ENCODE measurements around the gene IFNLR1. TPM values are rescaled to one million over a fixed set of nuclear protein-coding genes. Genes with fewer than 3 reads are reported as not detected.

Gene IFNLR1
- polyA plus RNA-seq, 4 donors: 1.1 to 5.8 (median 4.6) TPM

DNA sequence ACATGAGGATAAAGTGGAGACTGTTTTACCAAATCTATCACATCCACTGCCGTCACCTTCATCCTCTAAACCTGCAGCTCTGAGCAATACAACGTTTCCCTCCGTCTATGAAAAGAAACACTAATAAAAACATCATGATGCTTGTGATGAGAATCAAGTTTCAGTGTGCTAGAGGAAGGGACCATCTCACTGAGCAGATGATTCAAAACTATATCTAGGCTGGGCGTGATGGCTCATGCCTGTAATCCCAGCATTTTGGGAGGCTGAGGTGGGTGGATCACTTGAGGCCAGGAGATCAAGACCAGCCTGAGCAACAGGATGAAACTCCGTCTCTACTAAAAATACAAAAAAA is 60.4 kb downstream of the IFNLR1 start:
- DNase-seq (ENCODE audit: low read depth in 4 of 4, low spot score in 3 of 4): no peak

DNA sequence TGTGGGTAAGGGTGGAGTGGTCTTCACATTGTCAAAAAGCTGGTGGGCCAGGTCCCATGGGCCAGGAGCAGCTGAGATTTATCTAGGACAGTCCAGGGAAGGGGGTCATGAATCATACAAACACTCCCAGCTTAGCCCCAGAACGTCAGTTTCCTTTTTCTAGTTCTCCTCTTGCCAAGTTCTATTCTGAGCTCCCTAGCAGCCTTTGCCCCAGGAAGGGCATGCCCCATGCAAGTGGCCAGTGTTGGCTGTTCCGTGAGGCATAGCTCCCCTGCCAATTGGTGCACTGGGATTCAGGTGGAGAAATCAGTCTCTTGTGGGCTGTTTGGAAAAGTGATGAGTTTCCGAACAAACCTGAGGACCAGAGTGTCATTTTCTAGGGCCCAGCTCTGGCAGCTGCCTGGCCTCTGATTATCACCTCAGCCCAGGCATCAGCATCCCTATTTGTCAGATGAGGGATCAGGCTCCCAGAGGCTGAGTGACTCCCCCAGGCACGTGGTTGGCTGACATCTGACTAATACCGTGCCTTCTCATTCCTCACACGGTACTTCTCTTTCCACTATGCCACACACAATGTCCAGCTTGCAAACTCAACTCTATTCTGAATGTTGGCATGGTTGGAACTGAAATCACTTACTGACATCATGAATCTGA is 60.9 kb downstream of the IFNLR1 start:
- DNase-seq (ENCODE audit: low read depth in 4 of 4, low spot score in 3 of 4): no peak

DNA sequence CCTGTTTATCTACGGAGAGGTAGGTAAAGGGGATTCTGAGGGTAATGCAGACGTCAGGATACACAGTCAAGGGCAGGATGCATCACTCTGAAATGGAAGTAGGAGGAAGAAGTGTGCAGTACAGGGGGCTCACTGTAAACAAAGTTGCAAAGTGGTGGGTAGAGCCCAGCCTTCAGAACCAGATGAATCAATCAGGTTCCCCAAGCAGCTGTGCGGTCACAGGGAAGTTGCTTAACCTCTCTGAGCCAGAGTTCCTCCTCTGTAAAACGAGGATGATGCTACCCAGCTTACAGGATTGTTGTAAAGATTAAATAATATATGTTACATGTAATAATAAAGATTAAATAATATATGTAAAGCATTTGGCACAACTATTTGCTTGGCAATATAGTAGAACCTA is 61.6 kb downstream of the IFNLR1 start:
- no peak for DNase-seq (ENCODE audit: low read depth in 4 of 4, low spot score in 3 of 4)

DNA sequence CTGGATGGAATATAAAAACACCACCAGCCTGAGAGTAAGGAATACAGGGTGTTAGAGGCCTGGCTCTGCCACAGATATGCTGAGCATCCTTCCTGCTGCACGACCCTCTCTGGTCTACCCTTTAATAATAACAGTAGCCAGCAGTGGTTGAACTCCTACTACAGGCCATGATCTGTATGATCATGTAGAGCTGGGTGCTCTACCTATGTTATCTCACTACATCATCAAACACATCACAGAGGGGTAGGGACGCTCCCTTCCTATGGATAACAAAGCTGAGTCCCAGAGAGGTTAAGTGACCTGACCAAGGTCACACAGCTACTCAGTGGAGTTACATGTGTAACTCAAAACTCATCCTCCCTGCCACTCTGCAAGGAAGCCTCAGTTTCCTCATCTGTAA is 62.1 kb downstream of the IFNLR1 start:
- DNase-seq (ENCODE audit: low read depth in 4 of 4, low spot score in 3 of 4): no peak

DNA sequence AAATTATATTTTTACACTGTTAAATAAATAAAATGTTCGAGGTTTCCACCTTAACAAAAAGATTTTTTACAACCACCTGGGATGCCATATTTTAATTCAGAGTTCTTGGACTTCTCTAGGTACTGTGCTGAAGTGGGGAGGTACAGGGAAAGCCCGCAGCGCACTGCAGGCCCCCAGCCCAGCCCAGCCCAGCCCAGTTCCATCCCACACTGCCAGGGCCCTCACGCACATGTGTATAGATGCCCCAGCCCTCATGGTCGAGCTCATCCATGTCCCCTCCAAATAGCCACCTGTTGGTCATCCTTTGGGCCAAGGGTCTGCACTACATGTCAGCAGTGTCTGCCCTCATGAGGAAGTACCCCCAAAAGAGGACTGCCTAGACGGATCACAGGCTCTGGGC is 63.5 kb downstream of the IFNLR1 start:
- no peak for DNase-seq (ENCODE audit: low read depth in 4 of 4, low spot score in 3 of 4)

DNA sequence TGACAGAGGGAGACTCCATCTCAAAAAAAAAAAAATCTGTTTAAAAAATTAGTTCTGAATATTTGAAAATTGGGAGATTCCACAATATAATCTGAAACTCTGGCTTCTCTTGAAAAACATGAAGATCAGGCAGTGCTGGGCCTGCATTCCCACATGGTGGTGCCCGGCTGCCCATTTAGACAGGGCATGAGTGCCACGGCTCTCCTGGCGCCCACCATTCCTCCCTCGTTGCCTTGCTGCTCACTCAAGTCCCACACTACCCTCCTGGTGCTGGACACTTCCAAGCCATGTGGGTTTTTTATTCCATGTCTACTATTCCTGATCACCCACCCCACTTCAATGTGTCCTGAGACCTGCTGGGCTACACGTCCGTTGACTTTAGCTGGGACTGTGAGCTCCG is 64.3 kb downstream of the IFNLR1 start:
- DNase-seq (ENCODE audit: low read depth in 4 of 4, low spot score in 3 of 4): no peak

DNA sequence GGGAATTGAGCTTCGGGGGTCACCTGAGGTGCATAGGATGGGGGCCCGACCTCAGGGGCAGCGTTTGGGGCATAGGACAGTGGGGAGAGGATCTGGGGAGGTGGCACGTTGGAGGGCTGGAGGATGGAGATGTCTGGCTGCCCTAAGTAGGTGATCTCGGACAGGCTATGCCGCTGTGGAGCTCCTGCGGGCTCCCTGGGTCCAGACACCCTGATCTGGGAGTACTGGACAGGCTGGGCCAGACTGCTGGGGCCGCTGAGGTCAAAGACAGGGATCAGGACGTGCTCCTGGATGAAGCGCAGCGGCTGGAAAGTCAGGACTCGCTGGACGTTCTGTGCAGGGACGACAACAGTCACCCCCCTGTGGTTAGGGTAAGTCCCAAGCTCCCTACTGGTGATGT is 65.7 kb downstream of the IFNLR1 start:
- DNase-seq (ENCODE audit: low read depth in 4 of 4, low spot score in 3 of 4): no peak

GRCh38 chr1:24120965-24121364 is 66.1 kb downstream of the IFNLR1 start:
- no peak for DNase-seq (ENCODE audit: low read depth in 4 of 4, low spot score in 3 of 4)

- no peak for DNase-seq (ENCODE audit: low read depth in 4 of 4, low spot score in 3 of 4)
These were observed 67.0 kb downstream of the IFNLR1 start for GRCh38 chr1:24119859-24120756.

GRCh38 chr1:24119489-24119858 is 67.6 kb downstream of the IFNLR1 start:
- DNase-seq (ENCODE audit: low read depth in 4 of 4, low spot score in 3 of 4): no peak

- DNase-seq (ENCODE audit: low read depth in 4 of 4, low spot score in 3 of 4): no peak
These were observed 68.5 kb downstream of the IFNLR1 start for GRCh38 chr1:24118410-24119242.

- no peak for DNase-seq (ENCODE audit: low read depth in 4 of 4, low spot score in 3 of 4)
These were observed 69.2 kb downstream of the IFNLR1 start for GRCh38 chr1:24117722-24118409.

DNA sequence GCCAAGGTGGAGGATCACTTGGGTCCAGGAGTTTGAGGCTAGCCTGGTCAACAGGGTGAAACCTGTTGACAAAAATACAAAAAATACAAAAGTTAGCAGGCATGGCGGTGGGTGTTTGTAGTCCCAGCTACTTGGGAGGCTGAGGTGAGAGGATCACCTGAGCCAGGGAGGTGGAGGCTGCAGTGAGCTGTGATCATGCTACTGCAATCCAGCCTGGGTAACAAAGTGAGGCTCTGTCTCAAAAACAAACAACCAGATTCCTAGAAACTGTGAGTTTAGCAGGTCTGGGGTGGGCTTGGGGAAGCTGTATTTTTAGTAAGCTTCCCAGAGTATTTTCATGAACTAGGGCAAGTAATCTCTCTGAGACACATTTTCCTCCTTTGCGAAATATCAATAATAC is 70.0 kb downstream of the IFNLR1 start:
- DNase-seq (ENCODE audit: low read depth in 4 of 4, low spot score in 3 of 4): no peak

GRCh38 chr1:24114753-24115152 is 72.3 kb downstream of the IFNLR1 start:
- DNase-seq (ENCODE audit: low read depth in 4 of 4, low spot score in 3 of 4): no peak

GRCh38 chr1:24113641-24114033 is 73.5 kb downstream of the IFNLR1 start:
- DNase-seq (ENCODE audit: low read depth in 4 of 4, low spot score in 3 of 4): no peak

DNA sequence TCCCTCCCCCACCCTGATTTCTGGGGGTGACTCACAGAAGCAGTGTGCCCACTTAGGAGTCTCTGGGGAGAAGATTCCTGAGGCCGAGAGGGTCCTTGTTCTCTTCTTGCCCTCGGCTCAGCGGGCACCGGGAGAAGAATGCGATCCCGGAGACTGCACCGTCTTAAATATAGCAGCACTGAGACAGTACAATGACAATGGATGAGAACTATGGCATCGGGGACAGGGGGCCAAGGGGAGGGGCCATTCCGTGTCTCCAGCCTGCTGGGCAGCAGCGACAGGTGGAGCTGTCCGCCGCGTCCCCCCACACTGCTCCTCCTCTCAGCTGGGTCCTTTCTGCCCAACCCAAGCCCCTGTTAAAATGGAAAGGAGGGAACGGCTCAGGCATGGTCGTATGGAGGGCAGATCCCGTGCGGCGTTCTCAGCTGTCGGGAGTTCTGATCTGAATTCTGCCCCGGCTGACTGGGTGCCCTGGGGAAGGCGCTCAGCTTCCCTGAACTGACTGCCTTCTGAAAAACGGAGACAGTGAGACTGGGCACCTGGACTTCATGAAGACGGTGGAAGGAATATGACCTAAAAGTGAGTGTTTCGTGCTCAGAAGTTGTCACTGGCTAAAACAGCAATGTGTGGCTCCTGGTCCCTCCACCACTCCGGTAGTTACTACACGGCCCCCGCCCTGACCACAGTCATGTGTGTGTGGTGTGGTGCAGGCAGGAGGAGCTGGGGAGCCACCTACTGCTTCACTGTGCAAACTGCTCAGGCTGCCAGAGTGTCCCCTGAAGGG is 74.9 kb downstream of the IFNLR1 start, which contains the start of gene MYOM3:
Gene MYOM3, minus strand, starts transcription at position 140 of the 784 bp plus-strand sequence. CDS start 3,499 bp downstream, outside the sequence.
- DNase-seq (ENCODE audit: low read depth in 4 of 4, low spot score in 3 of 4): no peak

- DNase-seq (ENCODE audit: low read depth in 4 of 4, low spot score in 3 of 4): no peak
These were observed 75.7 kb downstream of the IFNLR1 start for GRCh38 chr1:24111262-24111995.

- no peak for DNase-seq (ENCODE audit: low read depth in 4 of 4, low spot score in 3 of 4)
These were observed 76.3 kb downstream of the IFNLR1 start for GRCh38 chr1:24110642-24111261.
